Inflammatory macrophage treated with lipopolysaccharide for 4 hours (primary cell): Measurements from ENCODE around the gene GAPVD1.

Experiments
- DNase-seq: peaks from one replicate; pipeline ENCODE4 v3.0.0-alpha.2; 2020

The GAPVD1 gene

GRCh38 chr9:125321496-125321895 is 59.9 kb downstream of the GAPVD1 start:
- no peak for DNase-seq

GRCh38 chr9:125323615-125324014 is 62.0 kb downstream of the GAPVD1 start:
- DNase-seq: no peak

GRCh38 chr9:125325826-125326225 is 64.2 kb downstream of the GAPVD1 start:
- DNase-seq: no peak

- DNase-seq: no peak
Measured at GRCh38 chr9:125329978-125330377, 68.4 kb downstream of the GAPVD1 start.

- DNase-seq: no peak
Measured at GRCh38 chr9:125330587-125330986, 69.0 kb downstream of the GAPVD1 start.

GRCh38 chr9:125332527-125332926 is 70.9 kb downstream of the GAPVD1 start:
- peak; percentile 7 for DNase-seq

GRCh38 chr9:125337236-125337635 is 75.6 kb downstream of the GAPVD1 start:
- DNase-seq: no peak

- no peak for DNase-seq
Measured at GRCh38 chr9:125338929-125339328, 77.3 kb downstream of the GAPVD1 start.

GRCh38 chr9:125341566-125341965 is 79.9 kb downstream of the GAPVD1 start:
- no peak for DNase-seq

- no peak for DNase-seq
Measured at GRCh38 chr9:125343518-125344275, 82.1 kb downstream of the GAPVD1 start.

- no peak for DNase-seq
Measured at GRCh38 chr9:125346080-125346732, 84.6 kb downstream of the GAPVD1 start.

- no peak for DNase-seq
Measured at GRCh38 chr9:125355601-125356000, 94.0 kb downstream of the GAPVD1 start.

- no peak for DNase-seq
Measured at GRCh38 chr9:125356032-125356431, 94.4 kb downstream of the GAPVD1 start.

GRCh38 chr9:125359011-125359410 is 97.4 kb downstream of the GAPVD1 start:
- DNase-seq: no peak

GRCh38 chr9:125360601-125361000 is 99.0 kb downstream of the GAPVD1 start:
- DNase-seq: no peak

GRCh38 chr9:125361837-125362531 is 100.4 kb downstream of the GAPVD1 start:
- peak; percentile 24 for DNase-seq

GRCh38 chr9:125366676-125367075 is 105.0 kb downstream of the GAPVD1 start:
- DNase-seq: no peak

GRCh38 chr9:125370786-125371185 is 109.2 kb downstream of the GAPVD1 start:
- DNase-seq: no peak

- no peak for DNase-seq
Measured at GRCh38 chr9:125372441-125373226, 111.0 kb downstream of the GAPVD1 start.

GRCh38 chr9:125374443-125375309 is 113.0 kb downstream of the GAPVD1 start:
- DNase-seq: peak; percentile 56

- no peak for DNase-seq
Measured at GRCh38 chr9:125375820-125376219, 114.2 kb downstream of the GAPVD1 start.
